K562 (cell line): ENCODE results near the gene RABEPK. TPM values are rescaled to one million over a fixed set of nuclear protein-coding genes. Genes with fewer than 3 reads are reported as not detected.
A peak's percentile ranks its signal among the peaks of the same experiment; 100 is the strongest.

ENCODE experiments used
- ATAC-seq: fragments of 200-7000 bp; cut with Tn5 transposase; 3 replicates; pipeline ENCODE4 v1.9.1; 2020; ENCODE audit warnings: moderate library complexity
- BruUV-seq: library from RNA; stranded (reverse); fragments of 400-500 nt; replicated peaks from 2 replicates; lab custom pipeline; 2021; lab: Mats Ljungman, UMichigan
- CTCF ChIA-PET: fragments of 300-600 bp; formaldehyde crosslinking; extraction: SDS; loops from one replicate; lab custom pipeline; 2021; ENCODE audit warnings: low intra/inter-chr PET ratio; lab: Yijun Ruan, JAX
- POLR2A ChIA-PET: fragments of 300-600, 350-650 bp; sonication (Branson Sonifier 250); formaldehyde crosslinking; extraction: SDS; loops from one replicate; lab custom pipeline; 2021; ENCODE audit warnings: antibody characterized with exemption, inconsistent platforms; lab: Yijun Ruan, JAX
- DNase-seq, 4 experiments: peaks; one replicate each; pipeline versions ENCODE4 v3.0.0 to v3.0.0-alpha.2; 2011 to 2018; ENCODE audit warnings: low spot score in 3 of 4, mixed read lengths in 3 of 4; ENCODE audit errors: extremely low read depth in 1 of 4
- FAIRE-seq: peaks from 2 replicates; lab custom pipeline; 2011; peaks lifted over from hg19 to GRCh38; lab: Jason Lieb, UNC
- H2AFZ ChIP-seq: 2 replicates; pipeline ENCODE4 v1.6.0; 2011; ENCODE audit warnings: low read depth, low read length, control low read depth, inconsistent platforms
- H3K27ac ChIP-seq: fragments of 200-600 bp; 3 replicates; pipeline ENCODE4 v1.8.0; 2011; ENCODE audit warnings: low read depth, mild to moderate bottlenecking, control low read depth, inconsistent platforms, low read length, moderate library complexity, mixed read lengths; ENCODE audit errors: extremely low read depth
- H3K27me3 ChIP-seq, 2 experiments: fragments of 300-600 bp in 1 of 2; 2 replicates in 1 of 2; 3 replicates in 1 of 2; pipeline versions ENCODE4 v1.6.0 to v1.8.0; 2011; ENCODE audit warnings: inconsistent platforms in 2 of 2, low read length in 2 of 2, mild to moderate bottlenecking in 1 of 2, mixed read lengths in 1 of 2, moderate library complexity in 1 of 2; ENCODE audit not compliant: control insufficient read depth in 2 of 2, insufficient read depth in 2 of 2
- H3K36me3 ChIP-seq: fragments of 300-600 bp; 3 replicates; pipeline ENCODE4 v1.8.0; 2011; ENCODE audit warnings: mild to moderate bottlenecking, low read length, inconsistent platforms; ENCODE audit not compliant: control insufficient read depth, insufficient read depth
- H3K4me1 ChIP-seq, 2 experiments: fragments of 200-600 bp in 1 of 2; replicated peaks in 1 of 2; 2 replicates in 1 of 2; 3 replicates in 1 of 2; pipeline versions ENCODE4 v1.5.1 to v1.8.0; 2011; ENCODE audit warnings: inconsistent platforms in 2 of 2, low read length in 2 of 2, mild to moderate bottlenecking in 1 of 2, mixed read lengths in 1 of 2, moderate library complexity in 1 of 2; ENCODE audit not compliant: control insufficient read depth in 2 of 2, insufficient read depth in 2 of 2
- H3K4me2 ChIP-seq: 2 replicates; pipeline ENCODE4 v1.6.1; 2011; ENCODE audit warnings: low read length, control low read depth, inconsistent platforms, mixed read lengths; ENCODE audit not compliant: insufficient read depth
- H3K4me3 ChIP-seq: fragments of 200-600 bp; sonication (generic), shearing (Covaris generic); 2 replicates; pipeline ENCODE4 v1.5.1; 2016; ENCODE audit warnings: control low read depth, inconsistent platforms
- H3K79me2 ChIP-seq: fragments of 200-600 bp; 3 replicates; pipeline ENCODE4 v1.8.0; 2011; ENCODE audit warnings: low read length, inconsistent platforms; ENCODE audit not compliant: control insufficient read depth, insufficient read depth
- H3K9ac ChIP-seq, 2 experiments: 2 replicates each; pipeline versions ENCODE4 v1.6.0 to v1.6.1; 2011; ENCODE audit warnings: low read depth in 2 of 2, low read length in 2 of 2, control low read depth in 1 of 2, inconsistent platforms in 1 of 2, mild to moderate bottlenecking in 1 of 2, mixed read lengths in 1 of 2; ENCODE audit not compliant: insufficient read depth in 1 of 2
- H3K9me1 ChIP-seq: one replicate; pipeline ENCODE4 v1.6.0; 2011; ENCODE audit warnings: inconsistent platforms, mild to moderate bottlenecking, low read length, moderate library complexity; ENCODE audit not compliant: control insufficient read depth, insufficient read depth
- H3K9me3 ChIP-seq: replicated peaks from 2 replicates; pipeline ENCODE4 v1.5.1; 2011; ENCODE audit warnings: low read depth, low read length, inconsistent platforms; ENCODE audit not compliant: control insufficient read depth, insufficient read depth
- H4K20me1 ChIP-seq: replicated peaks from 2 replicates; pipeline ENCODE4 v1.6.1; 2011; ENCODE audit warnings: low read length, inconsistent platforms, mixed read lengths; ENCODE audit not compliant: control insufficient read depth, insufficient read depth
- E2F8 ChIP-seq: fragments of 450-650 bp; IDR thresholded peaks from 2 replicates; pipeline ENCODE4 v1.7.1; 2018; ENCODE audit warnings: mild to moderate bottlenecking, low read depth; ENCODE audit not compliant: partially characterized antibody
- ESRRB ChIP-seq: fragments of 250-450 bp; sonication (Bioruptor Pico); IDR thresholded peaks from 2 replicates; pipeline ENCODE4 v1.5.0; 2020; ENCODE audit warnings: mild to moderate bottlenecking, moderate library complexity, borderline replicate concordance
- FOSL1 ChIP-seq: fragments of 200-800 bp; sonication (Bioruptor generic); conservative IDR thresholded peaks from 2 replicates; pipeline ENCODE4 v1.6.1; 2016; ENCODE audit warnings: missing genetic modification characterization, missing compliant biosample characterization
- FOXP1 ChIP-seq: sonication (generic); formaldehyde crosslinking; IDR thresholded peaks from 2 replicates; pipeline ENCODE4 v1.8.0; 2022; ENCODE audit warnings: mild to moderate bottlenecking, missing genetic modification reagents
- HDAC6 ChIP-seq: IDR thresholded peaks from 2 replicates; pipeline ENCODE4 v1.6.1; 2012; ENCODE audit warnings: low read depth, mild to moderate bottlenecking, control low read depth, inconsistent platforms, low read length, moderate library complexity
- HNRNPL ChIP-seq: fragments of 200-400 bp; formaldehyde crosslinking; IDR thresholded peaks from 2 replicates; pipeline ENCODE4 v1.6.1; 2017; ENCODE audit warnings: low read depth, mild to moderate bottlenecking, low read length
- HNRNPUL1 ChIP-seq: fragments of 200-400 bp; formaldehyde crosslinking; IDR thresholded peaks from 2 replicates; pipeline ENCODE4 v1.6.1; 2017; ENCODE audit warnings: low read length
- IFI16 ChIP-seq: fragments of 250-450 bp; sonication (Bioruptor Pico); IDR thresholded peaks from 2 replicates; pipeline ENCODE4 v2.1.2; 2022; ENCODE audit warnings: mild to moderate bottlenecking, inconsistent platforms
- IRF1 ChIP-seq: sonication (generic); formaldehyde crosslinking; IDR thresholded peaks from 2 replicates; pipeline ENCODE4 v1.8.0; 2022; ENCODE audit warnings: missing genetic modification reagents, mild to moderate bottlenecking, borderline replicate concordance
- KDM5B ChIP-seq: fragments of 200-600 bp; sonication (generic); IDR thresholded peaks from 2 replicates; pipeline ENCODE4 v1.6.1; 2012; ENCODE audit warnings: low read depth, mild to moderate bottlenecking, moderate library complexity, low read length, control low read depth, inconsistent platforms; ENCODE audit not compliant: insufficient replicate concordance
- NEUROD1 ChIP-seq: fragments of 150-350 bp; IDR thresholded peaks from 2 replicates; pipeline ENCODE4 v1.6.1; 2014; ENCODE audit warnings: borderline replicate concordance, low read length, low read depth; ENCODE audit not compliant: partially characterized antibody
- NR3C1 ChIP-seq: sonication (generic); formaldehyde crosslinking; IDR thresholded peaks from 2 replicates; pipeline ENCODE4 v1.8.1; 2022; ENCODE audit warnings: missing genetic modification reagents
- PRPF4 ChIP-seq: fragments of 200-400 bp; formaldehyde crosslinking; IDR thresholded peaks from one replicate; pipeline ENCODE4 v1.6.1; 2017; ENCODE audit warnings: low read length, low read depth, mild to moderate bottlenecking; ENCODE audit not compliant: insufficient read depth, poor library complexity, severe bottlenecking
- SIX5 ChIP-seq, 2 experiments: IDR thresholded peaks; 2 replicates each; pipeline ENCODE4 v1.6.1; 2011; ENCODE audit warnings: low read length in 2 of 2, borderline replicate concordance in 1 of 2, low read depth in 1 of 2, mild to moderate bottlenecking in 1 of 2, moderate library complexity in 1 of 2; ENCODE audit not compliant: insufficient read depth in 1 of 2
- ZKSCAN8 ChIP-seq: fragments of 200-800 bp; sonication (Bioruptor generic); IDR thresholded peaks from 2 replicates; pipeline ENCODE4 v1.6.1; 2016; ENCODE audit warnings: missing genetic modification characterization, missing compliant biosample characterization
- ZNF75A ChIP-seq: fragments of 450-650 bp; formaldehyde crosslinking; IDR thresholded peaks from 2 replicates; pipeline ENCODE4 v1.4.0; 2020; ENCODE audit warnings: mild to moderate bottlenecking
- ZNF830 ChIP-seq: fragments of 250-450 bp; sonication (Bioruptor Pico); IDR thresholded peaks from 2 replicates; pipeline ENCODE4 v1.5.0; 2021; ENCODE audit warnings: mild to moderate bottlenecking
- WGBS: fragments of 100-300 bp; shearing (Covaris generic); methylation state at CpG from one replicate; pipeline ENCODE4 v1.1.6; 2016; ENCODE audit warnings: low coverage, mixed read lengths; ENCODE audit not compliant: insufficient coverage; ENCODE audit errors: missing lambda C conversion rate; 5-methylcytosine and 5-hydroxymethylcytosine counted together
- in situ Hi-C: fragments of 300-500 bp; cut with MboI; formaldehyde crosslinking; loops from 4 replicates; pipeline ENCODE4 v1.15.0; 2018; ENCODE audit warnings: inconsistent platforms, mixed read lengths
- intact Hi-C: fragments of 100-400 bp; cut with micrococcal nuclease; formaldehyde crosslinking; loops from 2 replicates; pipeline ENCODE4 v1.14.2; 2022
- polyA plus RNA-seq, 8 experiments: library from polyadenylated mRNA; depleted of rRNA in 4 of 8; stranded (reverse) in 5 of 8; unstranded in 3 of 8; fragments of >200 nt; fragmentation: Nextera tagmentation in 2 of 8; fragmentation: Illumina TruSeq in 1 of 8; extraction: Ambion mirVana in 2 of 8; extraction: Trizol in 1 of 8; gene quantifications; 2 replicates each; pipeline versions ENCODE4 v1.2.1 to v1.2.3, GENCODE V29; 2011 to 2014; ENCODE audit warnings: inconsistent platforms in 1 of 8, missing spikeins in 1 of 8
- total RNA-seq, 7 experiments: library from RNA; depleted of rRNA in 6 of 7; stranded (reverse); fragments of >200 nt in 6 of 7; fragmentation: Illumina TruSeq in 2 of 7; extraction: Trizol in 2 of 7; gene quantifications; 2 replicates each; pipeline versions ENCODE4 v1.2.1 to v1.2.3, GENCODE V29; 2011 to 2021; ENCODE audit warnings: low replicate concordance in 1 of 7
- TF ChIP-seq, protein P1 (sequence below): sonication (generic); formaldehyde crosslinking; IDR thresholded peaks from 2 replicates; pipeline ENCODE4 v1.9.0; 2022; ENCODE audit warnings: mild to moderate bottlenecking, missing genetic modification reagents

The RABEPK gene
- total and polyA plus RNA-seq, 9 of the 15 experiments (the other 6 are each of a cell fraction or from before 2014, with no cell fraction given) = 38.3 to 113 (median 52.8) TPM

GRCh38 chr9:125189011-125189360 is 11.4 kb upstream of the RABEPK start:
- CTCF ChIA-PET = no interaction called here
- TF ChIP-seq ZKSCAN8 = no peak
- no peak for TF ChIP-seq NEUROD1
- TF ChIP-seq FOXP1 = peak; percentile 58; the same call in 1 of the 2 replicates
- no peak for TF ChIP-seq FOSL1 (tag)
- TF ChIP-seq SIX5 (IDR thresholded peaks at IDR 0.05; ENCODE audit: borderline replicate concordance in 1 of 2, insufficient read depth in 1 of 2, low read depth in 1 of 2, low read length in 2 of 2) = no peak
- TF ChIP-seq, protein P1, sequence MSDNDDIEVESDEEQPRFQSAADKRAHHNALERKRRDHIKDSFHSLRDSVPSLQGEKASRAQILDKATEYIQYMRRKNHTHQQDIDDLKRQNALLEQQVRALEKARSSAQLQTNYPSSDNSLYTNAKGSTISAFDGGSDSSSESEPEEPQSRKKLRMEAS (CRISPR knock-in tag) = 0 out of 2 replicates have a peak, but pooled peaks have one; percentile 30
- peak; percentile 27 for TF ChIP-seq E2F8
- no peak for TF ChIP-seq PRPF4
- TF ChIP-seq IFI16 (CRISPR knock-in tag) = no peak
- TF ChIP-seq IRF1 (CRISPR knock-in tag) = no peak
- no peak for TF ChIP-seq HNRNPL
- 0 out of 2 replicates have a peak, but pooled peaks have one; percentile 30 for TF ChIP-seq NR3C1
- no peak for TF ChIP-seq ESRRB
- TF ChIP-seq ZNF75A (CRISPR knock-in tag) = no peak
- no peak for TF ChIP-seq HNRNPUL1
- no peak for TF ChIP-seq HDAC6
- TF ChIP-seq ZNF830 (CRISPR knock-in tag) = no peak
- no peak for TF ChIP-seq KDM5B

More at GRCh38 chr9:125189011-125189360, 11.4 kb upstream of the RABEPK start:
- in situ Hi-C loops (no loop called here), intact Hi-C loops (no loop called here)
- H3K79me2 ChIP-seq = peaks cover 64% of the 10 kb centered on the region
- peak overlapping the region; percentile 98 for H2AFZ ChIP-seq
- DNase-seq (peak in 2 of 4 experiments; percentile 42 to 53), ATAC-seq (peak; percentile 61), FAIRE-seq (no peak)
- WGBS = 2% methylated on average over 26 of the region's 26 CpGs
- POLR2A ChIA-PET = interaction anchor here (0.6 kb wide), 2 partner anchors 17 to 495 kb away, joined by 3 read pairs; no protein-coding TSS in a partner anchor
- TSS peak; percentile 77 for BruUV-seq
- H3K4me3 ChIP-seq = peak overlapping the region; percentile 96
- H3K9me1 ChIP-seq = no peaks in the 10 kb centered on the region
- no peaks in the 10 kb centered on the region for H3K9me3 ChIP-seq
- H3K27ac ChIP-seq = peak overlapping the region; percentile 91
- H3K9ac ChIP-seq = peak overlapping the region; percentile 93 to 99
- H3K36me3 ChIP-seq = peaks cover 10% of the 10 kb centered on the region; the same call in 2 of the 3 replicates
- peaks cover 5 to 20% of the 10 kb centered on the region in 2 experiments; a peak in 4 of 5 replicates for H3K4me1 ChIP-seq
- peak overlapping the region; percentile 96 for H3K4me2 ChIP-seq
- H4K20me1 ChIP-seq = 0 out of 2 replicates have a peak, but pooled peaks cover 4% of the 10 kb centered on the region
- H3K27me3 ChIP-seq = no peaks in the 10 kb centered on the region
